Keratinocyte (primary cell): ENCODE data around the gene MTUS2. TPM values are rescaled to one million over a fixed set of nuclear protein-coding genes. Genes with fewer than 3 reads are reported as not detected.

Experiments used
- DNase-seq: peaks from one replicate; pipeline ENCODE4 v3.0.0-alpha.2; 2011; ENCODE audit warnings: low read depth, missing footprints, low spot score
- FAIRE-seq: peaks from 2 replicates; lab custom pipeline; 2011; peaks lifted over from hg19 to GRCh38; lab: Jason Lieb, UNC
- H2AFZ ChIP-seq: 2 replicates; pipeline ENCODE4 v1.6.0; 2012; ENCODE audit warnings: low read length, control low read depth, inconsistent platforms; ENCODE audit not compliant: control insufficient read depth
- H3K27ac ChIP-seq: 2 replicates; pipeline ENCODE4 v1.5.1; 2011; ENCODE audit warnings: low read length; ENCODE audit not compliant: control insufficient read depth, insufficient read depth
- H3K27me3 ChIP-seq: 3 replicates; pipeline ENCODE4 v1.6.0; 2011; ENCODE audit warnings: low read length; ENCODE audit not compliant: control insufficient read depth, insufficient read depth; ENCODE audit errors: extremely low read depth
- H3K36me3 ChIP-seq, 2 experiments: 2 replicates in 1 of 2; 3 replicates in 1 of 2; pipeline ENCODE4 v1.5.1; 2011; ENCODE audit warnings: low read length in 2 of 2, mild to moderate bottlenecking in 1 of 2; ENCODE audit not compliant: control insufficient read depth in 2 of 2, insufficient read depth in 2 of 2; ENCODE audit errors: extremely low read depth in 1 of 2
- H3K4me1 ChIP-seq: 3 replicates; pipeline ENCODE4 v1.5.1; 2011; ENCODE audit warnings: low read length; ENCODE audit not compliant: control insufficient read depth, insufficient read depth; ENCODE audit errors: extremely low read depth
- H3K4me2 ChIP-seq: 3 replicates; pipeline ENCODE4 v1.6.0; 2011; ENCODE audit warnings: low read depth, low read length; ENCODE audit not compliant: control insufficient read depth, insufficient read depth; ENCODE audit errors: extremely low read depth
- H3K4me3 ChIP-seq, 3 experiments: fragments of 200-600 bp in 1 of 3; sonication (generic) in 1 of 3; 2 replicates in 2 of 3; 3 replicates in 1 of 3; pipeline ENCODE4 v1.5.1; 2011 to 2016; ENCODE audit warnings: low read length in 3 of 3, mild to moderate bottlenecking in 3 of 3, control low read depth in 2 of 3, inconsistent platforms in 1 of 3, low read depth in 1 of 3, mixed read lengths in 1 of 3, mixed run types in 1 of 3, moderate library complexity in 1 of 3; ENCODE audit not compliant: control insufficient read depth in 2 of 3, insufficient read depth in 2 of 3; ENCODE audit errors: extremely low read depth in 1 of 3
- H3K79me2 ChIP-seq: 2 replicates; pipeline ENCODE4 v1.6.0; 2012; ENCODE audit warnings: low read length; ENCODE audit not compliant: control insufficient read depth, insufficient read depth
- H3K9ac ChIP-seq: 3 replicates; pipeline ENCODE4 v1.6.0; 2011; ENCODE audit warnings: low read length; ENCODE audit not compliant: control insufficient read depth, insufficient read depth; ENCODE audit errors: extremely low read depth
- H3K9me1 ChIP-seq: 3 replicates; pipeline ENCODE4 v1.6.0; 2011; ENCODE audit warnings: low read length; ENCODE audit not compliant: control insufficient read depth, insufficient read depth; ENCODE audit errors: extremely low read depth
- H3K9me3 ChIP-seq: 2 replicates; pipeline ENCODE4 v1.5.1; 2012; ENCODE audit warnings: low read depth, low read length; ENCODE audit not compliant: control insufficient read depth
- H4K20me1 ChIP-seq: 3 replicates; pipeline ENCODE4 v1.6.0; 2011; ENCODE audit warnings: low read length; ENCODE audit not compliant: control insufficient read depth, insufficient read depth; ENCODE audit errors: extremely low read depth
- CTCF ChIP-seq, 3 experiments: IDR thresholded peaks in 1 of 3; conservative IDR thresholded peaks in 1 of 3; optimal IDR thresholded peaks in 1 of 3; 2 replicates in 2 of 3; 3 replicates in 1 of 3; pipeline versions ENCODE3 to v1.5.1; 2011; ENCODE audit warnings: low read length in 3 of 3, mild to moderate bottlenecking in 3 of 3, moderate library complexity in 2 of 3, control low read depth in 1 of 3, inconsistent platforms in 1 of 3; ENCODE audit not compliant: insufficient read depth in 2 of 3; ENCODE audit errors: extremely low read depth in 1 of 3
- EZH2 ChIP-seq: IDR thresholded peaks from one replicate; pipeline ENCODE4 v1.6.1; 2012; ENCODE audit warnings: inconsistent platforms, mild to moderate bottlenecking, low read length, moderate library complexity
- dilution Hi-C: fragments of 300-500 bp; cut with MboI; formaldehyde crosslinking; loops from one replicate; pipeline ENCODE4 v1.7.0; 2020; ENCODE audit warnings: low sequenced_read_pairs; ENCODE audit not compliant: extremely low pct_ligation_motif_present
- polyA plus RNA-seq, 5 experiments: library from polyadenylated mRNA; depleted of rRNA in 3 of 5; stranded (reverse) in 3 of 5; stranded (forward) in 1 of 5; unstranded in 1 of 5; fragments of >200 nt; gene quantifications; 1 replicate in 1 of 5; 2 replicates in 3 of 5; 3 replicates in 1 of 5; pipeline versions ENCODE4 v1.2.1 to v1.2.3, GENCODE V29; 2011 to 2012; ENCODE audit warnings: missing spikeins in 2 of 5, low read depth in 1 of 5, low replicate concordance in 1 of 5

MTUS2 gene
- polyA plus RNA-seq, 1 donor (not counting 4 experiments of a cell fraction or from before 2014, with no cell fraction given), result 0.17 TPM

DNA sequence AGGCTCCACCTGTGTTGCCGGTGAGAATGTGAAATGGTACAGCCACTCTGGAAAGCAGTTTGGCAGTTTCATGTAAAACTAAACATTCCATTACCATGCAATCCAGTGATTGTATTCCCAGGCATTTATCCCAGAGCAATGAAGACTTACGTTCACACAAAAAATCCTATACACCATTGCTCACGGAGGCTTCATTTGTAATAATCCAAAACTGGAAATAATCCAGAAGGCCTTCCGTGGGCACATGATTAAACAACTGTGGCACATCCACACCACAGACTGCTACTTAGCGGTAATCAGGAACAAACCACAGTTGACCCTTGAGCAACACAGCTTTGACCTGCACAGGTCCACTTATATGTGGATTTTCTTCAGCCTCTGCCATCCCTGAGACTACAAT is 339.7 kb downstream of the MTUS2 start:
- Histone ChIP-seq H3K27ac (no peak overlapping the region), H2AFZ (no peak overlapping the region), H3K27me3 (no peaks in the 10 kb centered on the region), H3K4me3 (no peak overlapping the region), H3K36me3 (no peaks in the 10 kb centered on the region), H3K9me1 (no peaks in the 10 kb centered on the region), H4K20me1 (no peaks in the 10 kb centered on the region), H3K4me2 (no peak overlapping the region), H3K9me3 (no peaks in the 10 kb centered on the region), H3K4me1 (no peaks in the 10 kb centered on the region), H3K9ac (no peak overlapping the region), H3K79me2 (no peaks in the 10 kb centered on the region)
- TF ChIP-seq CTCF (optimal IDR thresholded peaks at IDR 0.05 in 1 of 3, IDR thresholded peaks at IDR 0.05 in 1 of 3, conservative IDR thresholded peaks at IDR 0.05 in 1 of 3; ENCODE audit: extremely low read depth in 1 of 3, insufficient read depth in 2 of 3, low read length in 3 of 3) (no peak), EZH2 (no peak)
- DNase-seq (no peak), FAIRE-seq (no peak)
- dilution Hi-C loops, result no loop called here

DNA sequence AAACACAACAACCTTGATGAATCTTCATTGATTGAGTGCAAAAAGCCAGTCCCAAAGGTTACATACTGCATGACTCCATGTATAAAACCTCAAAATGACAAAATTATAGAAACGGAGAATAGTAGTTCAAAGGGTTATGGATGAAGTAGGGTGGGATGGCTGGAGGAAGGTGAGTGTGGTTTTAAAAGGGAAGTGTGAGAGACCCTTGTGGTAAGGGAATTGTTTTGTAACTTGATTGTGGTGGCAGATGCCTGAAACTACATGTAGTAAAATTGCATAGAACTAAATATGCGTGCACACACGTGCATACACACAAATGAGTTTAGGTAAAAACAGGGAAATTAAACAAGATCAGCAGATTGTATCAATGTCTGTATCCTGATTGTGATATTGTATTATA is 340.7 kb downstream of the MTUS2 start:
- no peak overlapping the region for H3K9ac ChIP-seq
- FAIRE-seq (no peak), DNase-seq (no peak)
- no peak overlapping the region for H2AFZ ChIP-seq
- H3K36me3 ChIP-seq, result no peaks in the 10 kb centered on the region
- H4K20me1 ChIP-seq, result no peaks in the 10 kb centered on the region
- dilution Hi-C loops, result no loop called here
- H3K9me1 ChIP-seq, result no peaks in the 10 kb centered on the region
- H3K4me1 ChIP-seq, result no peaks in the 10 kb centered on the region
- H3K9me3 ChIP-seq, result no peaks in the 10 kb centered on the region
- H3K27me3 ChIP-seq, result no peaks in the 10 kb centered on the region
- no peaks in the 10 kb centered on the region for H3K79me2 ChIP-seq
- H3K4me2 ChIP-seq, result no peak overlapping the region
- TF ChIP-seq CTCF (optimal IDR thresholded peaks at IDR 0.05 in 1 of 3, IDR thresholded peaks at IDR 0.05 in 1 of 3, conservative IDR thresholded peaks at IDR 0.05 in 1 of 3; ENCODE audit: extremely low read depth in 1 of 3, insufficient read depth in 2 of 3, low read length in 3 of 3) (no peak), EZH2 (no peak)
- no peak overlapping the region for H3K27ac ChIP-seq
- no peak overlapping the region for H3K4me3 ChIP-seq
